ENCODE measurements around the gene ART4.

- no peak for TF ChIP-seq CTCF (IDR thresholded peaks at IDR 0.05)
- TF ChIP-seq POLR2A (IDR thresholded peaks at IDR 0.05), result no peak
These were observed 35.2 kb upstream of the ART4 start for GRCh38 chr12:14878488-14878887.
